HEK293 (cell line): ENCODE results near the gene GNB2.
A peak's percentile ranks its signal among the peaks of the same experiment; 100 is the strongest.
"Not testable (repeated sequence)": the region's sequence is repeated elsewhere in the genome, so short reads cannot be mapped to it uniquely, and the experiment has no call there.

Experiments
- CTCF ChIA-PET: fragments of 350-600 bp; formaldehyde crosslinking; extraction: SDS; loops from one replicate; lab custom pipeline; 2021; ENCODE audit warnings: antibody characterized with exemption; lab: Yijun Ruan, JAX
- POLR2A ChIA-PET: fragments of 300-600 bp; formaldehyde crosslinking; extraction: SDS; loops from one replicate; lab custom pipeline; 2020; ENCODE audit warnings: antibody characterized with exemption, inconsistent platforms; lab: Yijun Ruan, JAX
- H3K27ac ChIP-seq: fragments of 200-500 bp; sonication (Bioruptor generic); 2 replicates; pipeline ENCODE4 v1.5.1; 2014; ENCODE audit warnings: low read depth, low read length, control low read depth, inconsistent platforms; ENCODE audit errors: extremely low read depth
- H3K36me3 ChIP-seq, 2 experiments: fragments of 200-500 bp in 1 of 2; sonication (Bioruptor generic) in 1 of 2; 1 replicate in 1 of 2; 2 replicates in 1 of 2; pipeline ENCODE4 v1.5.1; 2014 to 2017; ENCODE audit warnings: inconsistent platforms in 2 of 2, low read length in 2 of 2; ENCODE audit not compliant: control insufficient read depth in 2 of 2, insufficient read depth in 1 of 2
- H3K4me1 ChIP-seq: fragments of 200-500 bp; sonication (Bioruptor generic); 2 replicates; pipeline ENCODE4 v1.5.1; 2014; ENCODE audit warnings: mild to moderate bottlenecking, low read length, inconsistent platforms; ENCODE audit not compliant: control insufficient read depth, insufficient read depth
- H3K4me3 ChIP-seq: 2 replicates; pipeline ENCODE4 v1.5.1; 2011; ENCODE audit warnings: low read depth, mild to moderate bottlenecking, control low read depth, low read length, moderate library complexity
- H3K9me3 ChIP-seq: fragments of 200-500 bp; sonication (Bioruptor generic); 2 replicates; pipeline ENCODE4 v1.5.1; 2014; ENCODE audit warnings: low read depth, low read length, inconsistent platforms; ENCODE audit not compliant: control insufficient read depth, insufficient read depth
- RBAK ChIP-seq: fragments of 450-650 bp; formaldehyde crosslinking; IDR thresholded peaks from 2 replicates; pipeline ENCODE4 v1.5.1; 2016; ENCODE audit warnings: missing biosample characterization, missing genetic modification characterization
- REPIN1 ChIP-seq: fragments of 450-650 bp; formaldehyde crosslinking; IDR thresholded peaks from 2 replicates; pipeline ENCODE4 v1.5.1; 2017; ENCODE audit warnings: missing biosample characterization, missing genetic modification characterization, low read depth
- SALL2 ChIP-seq: fragments of 450-650 bp; formaldehyde crosslinking; IDR thresholded peaks from 2 replicates; pipeline ENCODE4 v1.5.0; 2017; ENCODE audit warnings: missing biosample characterization, mild to moderate bottlenecking, missing genetic modification characterization, borderline replicate concordance
- ZNF114 ChIP-seq: fragments of 450-650 bp; formaldehyde crosslinking; IDR thresholded peaks from 2 replicates; pipeline ENCODE4 v1.5.0; 2017; ENCODE audit warnings: missing biosample characterization, missing genetic modification characterization
- ZNF121 ChIP-seq: fragments of 450-650 bp; formaldehyde crosslinking; IDR thresholded peaks from 2 replicates; pipeline ENCODE4 v1.5.1; 2016; ENCODE audit warnings: missing biosample characterization, missing genetic modification characterization
- ZNF132 ChIP-seq: fragments of 450-650 bp; formaldehyde crosslinking; IDR thresholded peaks from 2 replicates; pipeline ENCODE4 v1.5.1; 2017; ENCODE audit warnings: missing biosample characterization, missing genetic modification characterization, borderline replicate concordance
- ZNF302 ChIP-seq: fragments of 450-650 bp; formaldehyde crosslinking; IDR thresholded peaks from 2 replicates; pipeline ENCODE4 v1.5.1; 2016; ENCODE audit warnings: missing biosample characterization, missing genetic modification characterization, low read depth
- ZNF394 ChIP-seq: fragments of 450-650 bp; formaldehyde crosslinking; IDR thresholded peaks from 2 replicates; pipeline ENCODE4 v1.5.1; 2016; ENCODE audit warnings: missing biosample characterization, missing genetic modification characterization, mild to moderate bottlenecking, moderate library complexity, borderline replicate concordance
- ZNF571 ChIP-seq: fragments of 450-650 bp; formaldehyde crosslinking; IDR thresholded peaks from 2 replicates; pipeline ENCODE4 v1.5.0; 2017; ENCODE audit warnings: missing biosample characterization, missing genetic modification characterization
- ZNF654 ChIP-seq: fragments of 450-650 bp; formaldehyde crosslinking; IDR thresholded peaks from 2 replicates; pipeline ENCODE4 v1.5.1; 2016; ENCODE audit warnings: low read depth, missing biosample characterization, missing genetic modification characterization
- ZNF791 ChIP-seq: fragments of 450-650 bp; formaldehyde crosslinking; IDR thresholded peaks from 2 replicates; pipeline ENCODE4 v1.5.1; 2016; ENCODE audit warnings: missing biosample characterization, missing genetic modification characterization
- TF ChIP-seq, protein P1 (sequence below): fragments of 450-650 bp; formaldehyde crosslinking; IDR thresholded peaks from 2 replicates; pipeline ENCODE4 v1.5.1; 2016; ENCODE audit warnings: missing biosample characterization, missing genetic modification characterization, low read depth
- TF ChIP-seq, protein P2 (sequence below): fragments of 450-650 bp; formaldehyde crosslinking; IDR thresholded peaks from 2 replicates; pipeline ENCODE4 v1.5.1; 2017; ENCODE audit warnings: missing biosample characterization, missing genetic modification characterization

The GNB2 gene

DNA sequence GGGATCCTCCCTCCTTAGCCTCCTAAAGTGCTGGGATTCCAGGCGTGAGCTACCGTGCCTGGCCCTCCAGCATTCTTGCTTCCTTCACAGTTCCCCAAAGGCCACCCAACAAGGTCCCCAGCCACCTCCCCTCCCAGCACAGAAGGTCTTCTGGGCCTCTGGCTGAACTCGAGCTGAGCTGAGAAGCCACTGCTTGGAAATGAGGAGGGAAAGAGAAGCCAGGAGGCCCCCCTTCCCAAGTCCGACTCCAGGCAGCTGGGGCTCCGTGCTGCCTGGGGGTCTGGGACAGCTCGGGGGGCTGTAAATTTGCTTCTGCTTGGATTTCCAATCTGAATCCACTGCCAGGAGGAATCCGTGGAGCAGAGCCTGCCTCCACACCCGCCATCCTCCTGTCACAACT lies 41.2 kb downstream of the GNB2 start (continued):
- TF ChIP-seq, protein P1, sequence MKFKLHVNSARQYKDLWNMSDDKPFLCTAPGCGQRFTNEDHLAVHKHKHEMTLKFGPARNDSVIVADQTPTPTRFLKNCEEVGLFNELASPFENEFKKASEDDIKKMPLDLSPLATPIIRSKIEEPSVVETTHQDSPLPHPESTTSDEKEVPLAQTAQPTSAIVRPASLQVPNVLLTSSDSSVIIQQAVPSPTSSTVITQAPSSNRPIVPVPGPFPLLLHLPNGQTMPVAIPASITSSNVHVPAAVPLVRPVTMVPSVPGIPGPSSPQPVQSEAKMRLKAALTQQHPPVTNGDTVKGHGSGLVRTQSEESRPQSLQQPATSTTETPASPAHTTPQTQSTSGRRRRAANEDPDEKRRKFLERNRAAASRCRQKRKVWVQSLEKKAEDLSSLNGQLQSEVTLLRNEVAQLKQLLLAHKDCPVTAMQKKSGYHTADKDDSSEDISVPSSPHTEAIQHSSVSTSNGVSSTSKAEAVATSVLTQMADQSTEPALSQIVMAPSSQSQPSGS (tag by site-specific recombination), result no peak
- TF ChIP-seq SALL2 (tag by site-specific recombination) (no peak), RBAK (no peak)

- POLR2A ChIA-PET, result interaction anchor here (1.7 kb wide), 1 partner anchor 11 kb away, joined by 11 read pairs; the partner anchor contains the start of gene POP7
- CTCF ChIA-PET, result interaction anchor here (1.7 to 10.1 kb wide), 2 partner anchors 8 to 10 kb away, joined by 11 to 100 read pairs; partner anchors contain the start of gene POP7
These were observed 43.5 kb downstream of the GNB2 start for GRCh38 chr7:100717073-100717472.

DNA sequence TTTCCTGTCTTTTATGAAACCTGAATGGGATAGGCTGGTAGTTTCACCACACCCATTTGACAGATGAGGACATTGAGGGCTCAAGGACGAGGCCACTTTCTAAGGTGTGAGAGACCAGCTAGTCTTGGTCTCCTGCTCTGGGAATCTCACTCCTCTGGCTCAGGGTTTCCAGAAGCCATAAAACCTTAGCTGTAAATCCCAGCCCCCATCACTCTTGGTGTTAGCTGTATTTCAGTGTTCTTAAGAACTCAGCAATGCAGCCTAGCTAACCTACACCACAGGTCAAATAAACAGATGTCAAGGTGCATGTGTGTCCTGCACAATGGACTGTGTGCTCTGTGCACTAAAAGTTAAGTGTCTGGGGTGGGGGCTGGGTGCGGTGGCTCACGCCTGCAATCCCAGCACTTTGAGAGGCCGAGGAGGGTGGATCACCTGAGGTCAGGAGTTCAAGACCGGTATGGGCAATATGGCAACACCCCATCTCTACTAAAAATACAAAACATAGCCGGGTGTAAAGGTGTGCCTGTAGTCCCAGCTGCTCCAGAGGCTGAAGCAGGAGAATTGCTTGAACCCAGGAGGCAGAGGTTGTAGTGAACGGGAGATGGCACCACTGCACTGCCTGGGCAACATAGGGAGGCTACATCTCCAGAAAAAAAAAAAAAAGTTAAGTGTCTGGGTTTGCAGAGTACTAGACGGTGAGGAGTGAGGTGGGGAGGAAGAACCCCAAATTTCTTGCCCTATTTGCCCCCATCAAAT lies 46.2 kb downstream of the GNB2 start:
- no peaks in the 10 kb centered on the region for H3K9me3 ChIP-seq
- no peak overlapping the region for H3K27ac ChIP-seq
- ChIA-PET POLR2A (no interaction called here), CTCF (interaction anchor here (0.6 to 10.1 kb wide), 8 partner anchors 10 to 180 kb away, joined by 3 to 100 read pairs (median 3); partner anchors contain the start of genes POP7 and ZAN)
- no peaks in the 10 kb centered on the region for H3K36me3 ChIP-seq
- no peak for TF ChIP-seq ZNF571 (tag by site-specific recombination)
- no peak for TF ChIP-seq ZNF114
- TF ChIP-seq ZNF302 (tag by site-specific recombination), result no peak
- no peak for TF ChIP-seq REPIN1 (tag by site-specific recombination)
- no peak for TF ChIP-seq ZNF791 (tag by site-specific recombination)
- H3K4me3 ChIP-seq, result no peak overlapping the region
- H3K4me1 ChIP-seq, result no peaks in the 10 kb centered on the region

More at GRCh38 chr7:100717073-100717472, 43.5 kb downstream of the GNB2 start:
- not testable (repeated sequence) for H3K27ac ChIP-seq, H3K9me3 ChIP-seq, H3K4me3 ChIP-seq, H3K36me3 ChIP-seq, H3K4me1 ChIP-seq
- peak; percentile 92 for TF ChIP-seq ZNF121 (tag by site-specific recombination)

DNA sequence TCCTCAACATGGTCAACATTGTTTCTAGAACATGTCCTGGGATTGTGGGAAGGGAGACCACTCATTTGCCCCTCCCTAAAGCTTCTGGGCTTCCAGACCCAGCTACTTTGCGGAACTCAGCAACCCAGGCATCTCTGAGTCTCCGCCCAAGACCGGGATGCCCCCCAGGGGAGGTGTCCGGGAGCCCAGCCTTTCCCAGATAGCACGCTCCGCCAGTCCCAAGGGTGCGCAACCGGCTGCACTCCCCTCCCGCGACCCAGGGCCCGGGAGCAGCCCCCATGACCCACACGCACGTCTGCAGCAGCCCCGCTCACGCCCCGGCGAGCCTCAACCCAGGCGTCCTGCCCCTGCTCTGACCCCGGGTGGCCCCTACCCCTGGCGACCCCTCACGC lies 46.7 kb downstream of the GNB2 start, which contains the start of gene EPO:
Gene EPO, plus strand, starts transcription at position 190 of the 392 bp plus-strand sequence. CDS start 513 bp downstream, outside the sequence.
- ChIA-PET POLR2A (no interaction called here), CTCF (interaction anchor here (0.6 to 10.1 kb wide), 4 partner anchors 10 to 166 kb away, joined by 3 to 100 read pairs (median 8); partner anchors contain the start of genes POP7 and ZAN)
- no peak for TF ChIP-seq ZNF654 (tag by site-specific recombination)
- TF ChIP-seq, all 188 proteins: peak for 0
- Histone ChIP-seq H3K9me3 (no peaks in the 10 kb centered on the region), H3K27ac (no peak within 1 kb of the TSS), H3K36me3 (no peaks in the 10 kb centered on the region), H3K4me1 (no peaks in the 10 kb centered on the region), H3K4me3 (no peak within 1 kb of the TSS)

DNA sequence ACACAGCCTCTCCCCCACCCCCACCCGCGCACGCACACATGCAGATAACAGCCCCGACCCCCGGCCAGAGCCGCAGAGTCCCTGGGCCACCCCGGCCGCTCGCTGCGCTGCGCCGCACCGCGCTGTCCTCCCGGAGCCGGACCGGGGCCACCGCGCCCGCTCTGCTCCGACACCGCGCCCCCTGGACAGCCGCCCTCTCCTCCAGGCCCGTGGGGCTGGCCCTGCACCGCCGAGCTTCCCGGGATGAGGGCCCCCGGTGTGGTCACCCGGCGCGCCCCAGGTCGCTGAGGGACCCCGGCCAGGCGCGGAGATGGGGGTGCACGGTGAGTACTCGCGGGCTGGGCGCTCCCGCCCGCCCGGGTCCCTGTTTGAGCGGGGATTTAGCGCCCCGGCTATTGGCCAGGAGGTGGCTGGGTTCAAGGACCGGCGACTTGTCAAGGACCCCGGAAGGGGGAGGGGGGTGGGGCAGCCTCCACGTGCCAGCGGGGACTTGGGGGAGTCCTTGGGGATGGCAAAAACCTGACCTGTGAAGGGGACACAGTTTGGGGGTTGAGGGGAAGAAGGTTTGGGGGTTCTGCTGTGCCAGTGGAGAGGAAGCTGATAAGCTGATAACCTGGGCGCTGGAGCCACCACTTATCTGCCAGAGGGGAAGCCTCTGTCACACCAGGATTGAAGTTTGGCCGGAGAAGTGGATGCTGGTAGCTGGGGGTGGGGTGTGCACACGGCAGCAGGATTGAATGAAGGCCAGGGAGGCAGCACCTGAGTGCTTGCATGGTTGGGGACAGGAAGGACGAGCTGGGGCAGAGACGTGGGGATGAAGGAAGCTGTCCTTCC lies 47.3 kb downstream of the GNB2 start:
- TF ChIP-seq, protein P2, sequence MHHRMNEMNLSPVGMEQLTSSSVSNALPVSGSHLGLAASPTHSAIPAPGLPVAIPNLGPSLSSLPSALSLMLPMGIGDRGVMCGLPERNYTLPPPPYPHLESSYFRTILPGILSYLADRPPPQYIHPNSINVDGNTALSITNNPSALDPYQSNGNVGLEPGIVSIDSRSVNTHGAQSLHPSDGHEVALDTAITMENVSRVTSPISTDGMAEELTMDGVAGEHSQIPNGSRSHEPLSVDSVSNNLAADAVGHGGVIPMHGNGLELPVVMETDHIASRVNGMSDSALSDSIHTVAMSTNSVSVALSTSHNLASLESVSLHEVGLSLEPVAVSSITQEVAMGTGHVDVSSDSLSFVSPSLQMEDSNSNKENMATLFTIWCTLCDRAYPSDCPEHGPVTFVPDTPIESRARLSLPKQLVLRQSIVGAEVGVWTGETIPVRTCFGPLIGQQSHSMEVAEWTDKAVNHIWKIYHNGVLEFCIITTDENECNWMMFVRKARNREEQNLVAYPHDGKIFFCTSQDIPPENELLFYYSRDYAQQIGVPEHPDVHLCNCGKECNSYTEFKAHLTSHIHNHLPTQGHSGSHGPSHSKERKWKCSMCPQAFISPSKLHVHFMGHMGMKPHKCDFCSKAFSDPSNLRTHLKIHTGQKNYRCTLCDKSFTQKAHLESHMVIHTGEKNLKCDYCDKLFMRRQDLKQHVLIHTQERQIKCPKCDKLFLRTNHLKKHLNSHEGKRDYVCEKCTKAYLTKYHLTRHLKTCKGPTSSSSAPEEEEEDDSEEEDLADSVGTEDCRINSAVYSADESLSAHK (tag by site-specific recombination), result no peak
- TF ChIP-seq ZNF132 (tag by site-specific recombination) (no peak), ZNF394 (no peak)
- H3K27ac ChIP-seq, result no peak overlapping the region
- CTCF ChIA-PET, result interaction anchor here (0.6 to 10.1 kb wide), 3 partner anchors 9 to 14 kb away, joined by 3 to 100 read pairs (median 12); partner anchors contain the start of genes POP7 and ZAN
- POLR2A ChIA-PET, result interaction anchor here (1.2 kb wide), 1 partner anchor 15 kb away, joined by 5 read pairs; the partner anchor contains the start of gene POP7
- no peaks in the 10 kb centered on the region for H3K9me3 ChIP-seq
- H3K36me3 ChIP-seq, result no peaks in the 10 kb centered on the region
- no peaks in the 10 kb centered on the region for H3K4me1 ChIP-seq
- H3K4me3 ChIP-seq, result no peak overlapping the region
